GM21723 (cell line): Measurements from ENCODE around the gene USP21.
A peak's percentile ranks its signal among the peaks of the same experiment; 100 is the strongest.
"Not testable (repeated sequence)": the region's sequence is repeated elsewhere in the genome, so short reads cannot be mapped to it uniquely, and the experiment has no call there.

ENCODE experiments used
- ATAC-seq: cut with Tn5 transposase; IDR thresholded peaks from one replicate; pipeline ENCODE4 v1.9.1; 2021; ENCODE audit warnings: mild to moderate bottlenecking, moderate library complexity; ENCODE audit not compliant: unreplicated experiment

USP21 gene

GRCh38 chr1:161159087-161159912 lies at the start of gene USP21:
Gene USP21, plus strand, starts transcription at chr1:161159500. Its CDS starts 1,141 bp downstream, at chr1:161160641.
- ATAC-seq = peak; percentile 83

GRCh38 chr1:161111117-161111516 lies 48.2 kb upstream of the USP21 start:
- ATAC-seq = no peak

- no peak for ATAC-seq
Observed at GRCh38 chr1:161111527-161111926, 47.8 kb upstream of the USP21 start.

- ATAC-seq = no peak
Observed at GRCh38 chr1:161113915-161114314, 45.4 kb upstream of the USP21 start.

- ATAC-seq = no peak
Observed at GRCh38 chr1:161114556-161114955, 44.7 kb upstream of the USP21 start.

- no peak for ATAC-seq
Observed at GRCh38 chr1:161115132-161115711, 44.1 kb upstream of the USP21 start.

- ATAC-seq = not testable (repeated sequence)
Observed at GRCh38 chr1:161115961-161116360, 43.3 kb upstream of the USP21 start.

- ATAC-seq = peak; percentile 82
Observed at GRCh38 chr1:161117759-161118581, 41.3 kb upstream of the USP21 start, which contains the start of the genes NIT1 and PFDN2. Gene NIT1, plus strand, starts transcription at chr1:161118105. Its CDS starts 72 bp downstream, at chr1:161118177. Gene PFDN2, minus strand, starts transcription at chr1:161118037. Its CDS starts 11 bp downstream, at chr1:161118026.

- peak; percentile 51 for ATAC-seq
Observed at GRCh38 chr1:161119092-161119903, 40.0 kb upstream of the USP21 start.

GRCh38 chr1:161121042-161121650 lies 38.2 kb upstream of the USP21 start:
- ATAC-seq = no peak

GRCh38 chr1:161121834-161122233 lies 37.5 kb upstream of the USP21 start:
- ATAC-seq = no peak

- ATAC-seq = no peak
Observed at GRCh38 chr1:161122967-161123366, 36.3 kb upstream of the USP21 start.

- no peak for ATAC-seq
Observed at GRCh38 chr1:161127649-161128048, 31.7 kb upstream of the USP21 start.

GRCh38 chr1:161128591-161129420 lies 30.5 kb upstream of the USP21 start:
- ATAC-seq = no peak

GRCh38 chr1:161130266-161130665 lies 29.0 kb upstream of the USP21 start:
- no peak for ATAC-seq

GRCh38 chr1:161131523-161132409 lies 27.5 kb upstream of the USP21 start:
- ATAC-seq = peak; percentile 2

- peak; percentile 92 for ATAC-seq
Observed at GRCh38 chr1:161132410-161133219, 26.7 kb upstream of the USP21 start, which contains the start of gene DEDD. Gene DEDD, minus strand, starts transcription at chr1:161132667. Its CDS starts 8,205 bp downstream, at chr1:161124462.
